GM12865 (cell line): ENCODE results near the gene PHF1.

Source experiments
- DNase-seq: peaks from one replicate; pipeline ENCODE4 v3.0.0; 2010; ENCODE audit warnings: low read depth
- H3K4me3 ChIP-seq: 2 replicates; pipeline ENCODE4 v1.5.1; 2011; ENCODE audit warnings: mild to moderate bottlenecking, low read depth, low read length, control low read depth
- CTCF ChIP-seq: IDR thresholded peaks from 2 replicates; pipeline ENCODE4 v1.5.1; 2011; ENCODE audit warnings: low read length, control low read depth, low read depth, inconsistent platforms; ENCODE audit not compliant: insufficient read depth; ENCODE audit errors: missing control alignments

Gene PHF1

GRCh38 chr6:33421344-33421643, 10.5 kb downstream of the PHF1 start:
- TF ChIP-seq CTCF = no peak
- DNase-seq = no peak
- no peak overlapping the region for H3K4me3 ChIP-seq

GRCh38 chr6:33423777-33424176, 13.0 kb downstream of the PHF1 start:
- no peak overlapping the region for H3K4me3 ChIP-seq
- no peak for TF ChIP-seq CTCF
- DNase-seq = no peak

- TF ChIP-seq CTCF = no peak
- no peak for DNase-seq
- H3K4me3 ChIP-seq = peak overlapping the region; percentile 73
These were observed 14.2 kb downstream of the PHF1 start for GRCh38 chr6:33424855-33425667.

- H3K4me3 ChIP-seq = peak overlapping the region; percentile 73
- DNase-seq = peak; percentile 89
- TF ChIP-seq CTCF = peak; percentile 68
These were observed 15.1 kb downstream of the PHF1 start for GRCh38 chr6:33425668-33426577.

GRCh38 chr6:33426590-33427511, 16.0 kb downstream of the PHF1 start:
- DNase-seq = peak; percentile 36
- H3K4me3 ChIP-seq = peak overlapping the region; percentile 73
- no peak for TF ChIP-seq CTCF

GRCh38 chr6:33427585-33428223, 16.9 kb downstream of the PHF1 start:
- H3K4me3 ChIP-seq = peak overlapping the region; percentile 68
- peak; percentile 41 for DNase-seq
- TF ChIP-seq CTCF = no peak
